Stomach (tissue), 4 donors: ENCODE measurements around the gene HAVCR2.

Experiments used
- POLR2A ChIP-seq, 4 donors: fragments of 450-650 bp; IDR thresholded peaks; one replicate each; pipeline ENCODE4 v1.6.1; 2016; ENCODE audit warnings: antibody characterized with exemption in 4 of 4, control low read depth in 2 of 4, mild to moderate bottlenecking in 1 of 4, moderate library complexity in 1 of 4
- TF ChIP-seq, protein P1 (sequence below), 7 experiments: fragments of 450-650 bp in 4 of 7; fragments of 200-600 bp in 3 of 7; sonication (generic) in 3 of 7; IDR thresholded peaks; one replicate each; pipeline ENCODE4 v1.5.1; 2016 to 2019; ENCODE audit warnings: antibody characterized with exemption in 7 of 7, control low read depth in 2 of 7, mild to moderate bottlenecking in 1 of 7

DNA sequence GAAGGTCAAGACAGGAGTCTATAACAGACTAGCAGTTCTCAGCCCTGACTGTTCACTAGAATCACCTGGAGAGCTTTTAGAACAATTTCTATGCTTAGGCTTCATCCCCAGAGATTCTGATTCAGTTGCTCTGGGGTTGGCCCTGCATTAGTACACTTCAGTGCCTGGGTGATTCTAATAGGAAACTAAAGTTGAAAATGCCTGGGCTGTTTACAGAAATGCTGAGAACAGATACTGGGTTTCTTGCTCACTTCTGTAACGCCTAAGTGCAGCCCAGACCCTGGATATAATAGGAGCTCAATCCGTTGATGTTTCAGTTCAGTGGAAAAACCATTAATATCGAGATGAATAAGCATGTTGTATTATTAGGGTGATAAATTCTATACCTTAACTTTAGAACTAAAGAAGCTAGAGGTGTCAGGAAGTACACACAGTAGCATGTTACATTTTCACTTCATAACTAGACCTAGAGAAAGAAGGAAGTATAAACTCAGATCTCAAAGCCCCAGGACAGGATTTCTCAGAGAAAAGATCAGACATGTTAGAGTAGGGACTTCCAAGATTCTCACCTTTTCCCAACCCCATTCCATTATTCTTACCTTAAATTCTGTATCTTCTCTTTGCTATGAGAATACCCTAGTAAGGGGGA lies 20.4 kb downstream of the HAVCR2 start:
- TF ChIP-seq, protein P1, sequence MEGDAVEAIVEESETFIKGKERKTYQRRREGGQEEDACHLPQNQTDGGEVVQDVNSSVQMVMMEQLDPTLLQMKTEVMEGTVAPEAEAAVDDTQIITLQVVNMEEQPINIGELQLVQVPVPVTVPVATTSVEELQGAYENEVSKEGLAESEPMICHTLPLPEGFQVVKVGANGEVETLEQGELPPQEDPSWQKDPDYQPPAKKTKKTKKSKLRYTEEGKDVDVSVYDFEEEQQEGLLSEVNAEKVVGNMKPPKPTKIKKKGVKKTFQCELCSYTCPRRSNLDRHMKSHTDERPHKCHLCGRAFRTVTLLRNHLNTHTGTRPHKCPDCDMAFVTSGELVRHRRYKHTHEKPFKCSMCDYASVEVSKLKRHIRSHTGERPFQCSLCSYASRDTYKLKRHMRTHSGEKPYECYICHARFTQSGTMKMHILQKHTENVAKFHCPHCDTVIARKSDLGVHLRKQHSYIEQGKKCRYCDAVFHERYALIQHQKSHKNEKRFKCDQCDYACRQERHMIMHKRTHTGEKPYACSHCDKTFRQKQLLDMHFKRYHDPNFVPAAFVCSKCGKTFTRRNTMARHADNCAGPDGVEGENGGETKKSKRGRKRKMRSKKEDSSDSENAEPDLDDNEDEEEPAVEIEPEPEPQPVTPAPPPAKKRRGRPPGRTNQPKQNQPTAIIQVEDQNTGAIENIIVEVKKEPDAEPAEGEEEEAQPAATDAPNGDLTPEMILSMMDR (IDR thresholded peaks at IDR 0.05): no peak
- TF ChIP-seq POLR2A (IDR thresholded peaks at IDR 0.05): no peak
